ENCODE measurements around the gene CXCL14. TPM values are rescaled to one million over a fixed set of nuclear protein-coding genes. Genes with fewer than 3 reads are reported as not detected.
A peak's percentile ranks its signal among the peaks of the same experiment; 100 is the strongest.

The CXCL14 gene
- total RNA-seq, 4 donors from 2014 or later = 0.42 to 4.0 (median 2.6) TPM

DNA sequence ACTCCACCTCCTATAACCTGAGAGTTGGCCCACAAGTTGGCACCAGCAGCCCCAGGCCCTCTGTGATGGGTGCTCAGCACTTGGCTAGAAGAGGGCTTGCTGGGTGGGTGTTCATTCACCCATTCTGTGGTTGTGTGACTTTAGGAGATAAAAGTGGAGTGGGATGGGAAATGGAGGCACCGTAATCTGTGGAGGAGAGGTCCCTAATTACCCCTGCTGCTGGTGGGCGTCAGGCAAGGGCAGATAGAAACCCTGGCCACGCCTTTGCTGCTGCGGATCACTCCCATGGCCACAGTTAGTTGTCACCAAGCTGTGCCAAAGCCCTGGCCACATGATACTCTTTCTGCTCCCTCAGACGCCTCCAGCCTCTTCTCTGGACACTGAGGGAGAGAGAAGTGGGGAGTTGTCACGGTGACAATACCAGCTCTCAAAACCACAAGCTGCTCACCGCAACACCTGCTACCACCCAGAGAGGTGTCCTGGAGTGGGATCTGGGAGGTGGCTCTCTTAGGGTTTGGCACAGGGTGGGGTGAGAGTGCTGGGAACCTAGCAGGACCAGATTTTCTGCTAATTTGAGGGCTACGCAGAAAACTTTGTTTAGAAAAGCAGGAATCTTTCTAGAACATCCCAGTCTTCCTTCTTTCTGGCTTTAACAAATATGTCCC is 31.1 kb downstream of the CXCL14 start:
- Histone ChIP-seq H3K4me3 (no peak overlapping the region), H3K36me3 (no peaks in the 10 kb centered on the region), H3K27me3 (peaks cover 0 to 88% (median 26%) of the 10 kb centered on the region in 4 donors), H3K4me1 (peaks cover 17 to 22% (median 19%) of the 10 kb centered on the region in 4 donors), H3K27ac (replicated peaks in 1 of 4) (no peak overlapping the region), H3K9me3 (no peaks in the 10 kb centered on the region)
- intact Hi-C loops (cut with DNase I) = no loop called here
- TF ChIP-seq, protein P1, sequence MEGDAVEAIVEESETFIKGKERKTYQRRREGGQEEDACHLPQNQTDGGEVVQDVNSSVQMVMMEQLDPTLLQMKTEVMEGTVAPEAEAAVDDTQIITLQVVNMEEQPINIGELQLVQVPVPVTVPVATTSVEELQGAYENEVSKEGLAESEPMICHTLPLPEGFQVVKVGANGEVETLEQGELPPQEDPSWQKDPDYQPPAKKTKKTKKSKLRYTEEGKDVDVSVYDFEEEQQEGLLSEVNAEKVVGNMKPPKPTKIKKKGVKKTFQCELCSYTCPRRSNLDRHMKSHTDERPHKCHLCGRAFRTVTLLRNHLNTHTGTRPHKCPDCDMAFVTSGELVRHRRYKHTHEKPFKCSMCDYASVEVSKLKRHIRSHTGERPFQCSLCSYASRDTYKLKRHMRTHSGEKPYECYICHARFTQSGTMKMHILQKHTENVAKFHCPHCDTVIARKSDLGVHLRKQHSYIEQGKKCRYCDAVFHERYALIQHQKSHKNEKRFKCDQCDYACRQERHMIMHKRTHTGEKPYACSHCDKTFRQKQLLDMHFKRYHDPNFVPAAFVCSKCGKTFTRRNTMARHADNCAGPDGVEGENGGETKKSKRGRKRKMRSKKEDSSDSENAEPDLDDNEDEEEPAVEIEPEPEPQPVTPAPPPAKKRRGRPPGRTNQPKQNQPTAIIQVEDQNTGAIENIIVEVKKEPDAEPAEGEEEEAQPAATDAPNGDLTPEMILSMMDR (IDR thresholded peaks at IDR 0.05) = no peak
- TF ChIP-seq POLR2AphosphoS5 (IDR thresholded peaks at IDR 0.05) (no peak), POLR2A (IDR thresholded peaks at IDR 0.05; ENCODE audit: low read depth) (no peak), EP300 (IDR thresholded peaks at IDR 0.05) (no peak)
- WGBS = 66% methylated on average over 8 of the region's 8 CpGs
- no peak for DNase-seq (ENCODE audit: extremely low spot score)

- 74% methylated on average over 4 of the region's 4 CpGs for WGBS
- intact Hi-C loops (cut with DNase I) = no loop called here
- no peak overlapping the region for H3K27ac ChIP-seq (replicated peaks in 1 of 4)
- DNase-seq (ENCODE audit: extremely low spot score) = no peak
- peaks cover 17 to 22% (median 19%) of the 10 kb centered on the region in 4 donors for H3K4me1 ChIP-seq
- no peak overlapping the region for H3K4me3 ChIP-seq
- H3K36me3 ChIP-seq = no peaks in the 10 kb centered on the region
- TF ChIP-seq, protein P1 (IDR thresholded peaks at IDR 0.05) = no peak
- TF ChIP-seq POLR2A (IDR thresholded peaks at IDR 0.05; ENCODE audit: low read depth) (no peak), EP300 (IDR thresholded peaks at IDR 0.05) (no peak), POLR2AphosphoS5 (IDR thresholded peaks at IDR 0.05) (no peak)
- H3K9me3 ChIP-seq = no peaks in the 10 kb centered on the region
- H3K27me3 ChIP-seq = peaks cover 0 to 88% (median 27%) of the 10 kb centered on the region in 4 donors
Observed at GRCh38 chr5:135546912-135547311, 31.9 kb downstream of the CXCL14 start.

DNA sequence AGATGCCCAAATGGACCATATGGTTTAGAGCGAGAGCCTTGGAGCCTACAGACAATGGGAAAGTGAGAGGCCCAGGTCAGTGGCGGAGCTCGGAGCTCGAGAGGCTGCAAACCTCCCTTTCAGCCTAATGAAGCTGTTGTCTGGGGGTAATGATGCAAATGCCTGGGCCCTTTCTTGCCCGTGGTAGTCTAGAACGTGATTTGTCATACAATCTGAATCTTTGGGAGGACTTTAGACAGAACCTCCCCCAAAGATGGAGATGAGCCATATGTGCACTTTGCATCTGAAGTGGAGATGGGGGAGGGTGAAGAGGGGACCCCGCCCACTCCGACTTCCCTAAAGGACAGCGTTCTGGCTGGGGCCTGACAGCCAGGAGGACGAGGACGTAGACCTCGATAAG is 32.7 kb downstream of the CXCL14 start:
- TF ChIP-seq EP300 (IDR thresholded peaks at IDR 0.05) (no peak), POLR2AphosphoS5 (IDR thresholded peaks at IDR 0.05) (no peak), POLR2A (IDR thresholded peaks at IDR 0.05; ENCODE audit: low read depth) (no peak)
- TF ChIP-seq, protein P1 (IDR thresholded peaks at IDR 0.05) = no peak
- Histone ChIP-seq H3K36me3 (no peaks in the 10 kb centered on the region), H3K27ac (replicated peaks in 1 of 4) (no peak overlapping the region), H3K4me1 (peaks cover 17 to 22% (median 19%) of the 10 kb centered on the region in 4 donors), H3K27me3 (peaks cover 0 to 96% (median 30%) of the 10 kb centered on the region in 4 donors), H3K9me3 (no peaks in the 10 kb centered on the region), H3K4me3 (no peak overlapping the region)
- no peak for DNase-seq (ENCODE audit: extremely low spot score)
- intact Hi-C loops (cut with DNase I) = no loop called here
- 77% methylated on average over 11 of the region's 12 CpGs for WGBS

- H3K4me1 ChIP-seq = peaks cover 17 to 22% (median 19%) of the 10 kb centered on the region in 4 donors
- WGBS = 59% methylated on average over 16 of the region's 17 CpGs
- H3K27ac ChIP-seq (replicated peaks in 1 of 4) = no peak overlapping the region
- H3K36me3 ChIP-seq = no peaks in the 10 kb centered on the region
- H3K9me3 ChIP-seq = no peaks in the 10 kb centered on the region
- DNase-seq (ENCODE audit: extremely low spot score) = no peak
- intact Hi-C loops (cut with DNase I) = no loop called here
- TF ChIP-seq POLR2A (IDR thresholded peaks at IDR 0.05; ENCODE audit: low read depth) (no peak), EP300 (IDR thresholded peaks at IDR 0.05) (no peak), POLR2AphosphoS5 (IDR thresholded peaks at IDR 0.05) (no peak)
- TF ChIP-seq, protein P1 (IDR thresholded peaks at IDR 0.05) = no peak
- H3K4me3 ChIP-seq = peak overlapping the region in 1 of 4 donors; percentile 48
- peaks cover 0 to 96% (median 31%) of the 10 kb centered on the region in 4 donors for H3K27me3 ChIP-seq
Observed at GRCh38 chr5:135545099-135545498, 33.7 kb downstream of the CXCL14 start.
